SK-N-MC (cell line): ENCODE results near the gene PREPL.
"Not testable (repeated sequence)": the region's sequence is repeated elsewhere in the genome, so short reads cannot be mapped to it uniquely, and the experiment has no call there.

ENCODE experiments used
- DNase-seq: peaks from one replicate; pipeline ENCODE4 v3.0.0-alpha.2; 2011; ENCODE audit warnings: low read depth, low spot score
- H3K27ac ChIP-seq: fragments of 200-600 bp; sonication (generic); 2 replicates; pipeline ENCODE4 v1.5.1; 2016; ENCODE audit warnings: mixed run types
- H3K36me3 ChIP-seq: fragments of 200-600 bp; sonication (generic); 2 replicates; pipeline ENCODE4 v1.6.1; 2017; ENCODE audit warnings: antibody characterized with exemption, low read length, mixed read lengths; ENCODE audit not compliant: insufficient read depth
- H3K4me3 ChIP-seq: fragments of 200-600 bp; sonication (generic); 2 replicates; pipeline ENCODE4 v1.5.1; 2016
- H3K9ac ChIP-seq: fragments of 200-600 bp; sonication (generic); 2 replicates; pipeline ENCODE4 v1.8.0; 2017; ENCODE audit warnings: mixed run types, mixed read lengths; ENCODE audit not compliant: insufficient read length
- H3K9me3 ChIP-seq: fragments of 200-600 bp; sonication (generic); 2 replicates; pipeline ENCODE4 v1.6.1; 2017; ENCODE audit warnings: low read depth, mild to moderate bottlenecking, antibody characterized with exemption, low read length, moderate library complexity, mixed read lengths
- EZH2 ChIP-seq: fragments of 200-600 bp; sonication (generic); IDR thresholded peaks from one replicate; pipeline ENCODE4 v1.6.1; 2017; ENCODE audit warnings: antibody characterized with exemption
- FOXP2 ChIP-seq: optimal IDR thresholded peaks from 2 replicates; pipeline ENCODE3; 2011; ENCODE audit warnings: mild to moderate bottlenecking, moderate library complexity; ENCODE audit not compliant: insufficient read depth; ENCODE audit errors: extremely low read length, control extremely low read depth
- POLR2AphosphoS5 ChIP-seq: IDR thresholded peaks from 2 replicates; pipeline ENCODE4 v1.6.1; 2012; ENCODE audit warnings: mild to moderate bottlenecking, low read depth, low read length, borderline replicate concordance

The PREPL gene

GRCh38 chr2:44315945-44316344 is 45.3 kb downstream of the PREPL start:
- TF ChIP-seq FOXP2, result no peak
- TF ChIP-seq EZH2, result no peak
- TF ChIP-seq POLR2AphosphoS5, result no peak
- H3K4me3 ChIP-seq, result no peak overlapping the region
- H3K9ac ChIP-seq, result no peak overlapping the region
- H3K36me3 ChIP-seq, result peaks cover 67% of the 10 kb centered on the region
- H3K27ac ChIP-seq, result no peak overlapping the region
- peaks cover 6% of the 10 kb centered on the region; the same call in 1 of the 2 replicates for H3K9me3 ChIP-seq
- DNase-seq, result no peak

- Histone ChIP-seq H3K36me3 (peaks cover 58% of the 10 kb centered on the region), H3K4me3 (no peak overlapping the region), H3K9me3 (peaks cover 9% of the 10 kb centered on the region; the same call in 1 of the 2 replicates), H3K27ac (no peak overlapping the region), H3K9ac (no peak overlapping the region)
- TF ChIP-seq EZH2 (no peak), FOXP2 (no peak), POLR2AphosphoS5 (no peak)
- DNase-seq, result no peak
Observed at GRCh38 chr2:44314362-44314761, 46.9 kb downstream of the PREPL start.

GRCh38 chr2:44310287-44310686 is 51.0 kb downstream of the PREPL start:
- H3K4me3 ChIP-seq, result no peak overlapping the region
- H3K9me3 ChIP-seq, result peaks cover 9% of the 10 kb centered on the region; the same call in 1 of the 2 replicates
- peaks cover 39% of the 10 kb centered on the region for H3K36me3 ChIP-seq
- no peak overlapping the region for H3K9ac ChIP-seq
- DNase-seq, result no peak
- TF ChIP-seq POLR2AphosphoS5, result no peak
- no peak for TF ChIP-seq EZH2
- no peak for TF ChIP-seq FOXP2
- H3K27ac ChIP-seq, result no peak overlapping the region

- no peak for TF ChIP-seq EZH2
- no peak for TF ChIP-seq FOXP2
- no peak for TF ChIP-seq POLR2AphosphoS5
- Histone ChIP-seq H3K36me3 (peaks cover 6% of the 10 kb centered on the region; the same call in 1 of the 2 replicates), H3K9me3 (0 out of 2 replicates have a peak, but pooled peaks cover 3% of the 10 kb centered on the region), H3K9ac (no peak overlapping the region), H3K4me3 (no peak overlapping the region), H3K27ac (no peak overlapping the region)
- DNase-seq, result no peak
Observed at GRCh38 chr2:44305882-44306281, 55.4 kb downstream of the PREPL start.

GRCh38 chr2:44304258-44304657 is 57.0 kb downstream of the PREPL start:
- no peaks in the 10 kb centered on the region for H3K9me3 ChIP-seq
- no peak overlapping the region for H3K4me3 ChIP-seq
- H3K27ac ChIP-seq, result no peak overlapping the region
- DNase-seq, result no peak
- no peaks in the 10 kb centered on the region for H3K36me3 ChIP-seq
- H3K9ac ChIP-seq, result no peak overlapping the region
- TF ChIP-seq POLR2AphosphoS5 (no peak), EZH2 (no peak), FOXP2 (no peak)

GRCh38 chr2:44303766-44304165 is 57.5 kb downstream of the PREPL start:
- H3K9me3 ChIP-seq, H3K9ac ChIP-seq, H3K36me3 ChIP-seq, H3K27ac ChIP-seq, DNase-seq, H3K4me3 ChIP-seq: not testable (repeated sequence)

- H3K4me3 ChIP-seq, result no peak overlapping the region
- no peak for DNase-seq
- TF ChIP-seq POLR2AphosphoS5, result no peak
- TF ChIP-seq FOXP2, result no peak
- no peak for TF ChIP-seq EZH2
- no peak overlapping the region for H3K27ac ChIP-seq
- H3K9ac ChIP-seq, result no peak overlapping the region
- H3K36me3 ChIP-seq, result no peaks in the 10 kb centered on the region
- no peaks in the 10 kb centered on the region for H3K9me3 ChIP-seq
Observed at GRCh38 chr2:44301111-44301510, 60.2 kb downstream of the PREPL start.

- Histone ChIP-seq H3K9me3 (no peaks in the 10 kb centered on the region), H3K4me3 (no peak overlapping the region), H3K36me3 (no peaks in the 10 kb centered on the region), H3K9ac (no peak overlapping the region), H3K27ac (no peak overlapping the region)
- DNase-seq, result no peak
- TF ChIP-seq EZH2 (no peak), POLR2AphosphoS5 (no peak), FOXP2 (no peak)
Observed at GRCh38 chr2:44299635-44300034, 61.7 kb downstream of the PREPL start.

GRCh38 chr2:44297431-44297830 is 63.9 kb downstream of the PREPL start:
- no peak overlapping the region for H3K9ac ChIP-seq
- TF ChIP-seq EZH2 (no peak), POLR2AphosphoS5 (no peak), FOXP2 (no peak)
- H3K9me3 ChIP-seq, result no peaks in the 10 kb centered on the region
- H3K27ac ChIP-seq, result peak overlapping the region; percentile 38; the same call in 1 of the 2 replicates
- no peak overlapping the region for H3K4me3 ChIP-seq
- H3K36me3 ChIP-seq, result no peaks in the 10 kb centered on the region
- DNase-seq, result no peak

GRCh38 chr2:44296653-44297052 is 64.6 kb downstream of the PREPL start:
- TF ChIP-seq EZH2 (no peak), POLR2AphosphoS5 (no peak)
- no peak for DNase-seq
- H3K9me3 ChIP-seq, result no peaks in the 10 kb centered on the region
- no peaks in the 10 kb centered on the region for H3K36me3 ChIP-seq
- H3K4me3 ChIP-seq, result no peak overlapping the region
- no peak overlapping the region for H3K27ac ChIP-seq
- no peak overlapping the region for H3K9ac ChIP-seq
